Kidney (tissue), 14 donors: ENCODE measurements around the gene PCAT7. TPM values are rescaled to one million over a fixed set of nuclear protein-coding genes. Genes with fewer than 3 reads are reported as not detected.
"Not testable (repeated sequence)": the region's sequence is repeated elsewhere in the genome, so short reads cannot be mapped to it uniquely, and the experiment has no call there.

Experiments
- DNase-seq, 5 donors: peaks; one replicate each; pipeline ENCODE4 v3.0.0-alpha.2; 2013 to 2020
- FAIRE-seq: peaks from 2 replicates; lab custom pipeline; 2012; peaks lifted over from hg19 to GRCh38; lab: Jason Lieb, UNC
- H3K27ac ChIP-seq, 2 donors: one replicate each; pipeline ENCODE4 v1.7.0; 2013; ENCODE audit warnings: low read depth in 2 of 2, low read length in 2 of 2, inconsistent platforms in 1 of 2
- H3K27me3 ChIP-seq: one replicate; pipeline ENCODE4 v1.7.1; 2013; ENCODE audit warnings: low read length, inconsistent platforms; ENCODE audit not compliant: control insufficient read depth, insufficient read depth
- H3K36me3 ChIP-seq, 3 donors: one replicate each; pipeline versions ENCODE4 v1.7.0 to v1.7.1; 2013; ENCODE audit warnings: low read length in 3 of 3, control low read depth in 1 of 3, inconsistent platforms in 1 of 3; ENCODE audit not compliant: insufficient read depth in 3 of 3, control insufficient read depth in 2 of 3
- H3K4me1 ChIP-seq, 3 donors: one replicate each; pipeline versions ENCODE4 v1.7.0 to v1.7.1; 2013; ENCODE audit warnings: low read length in 3 of 3, inconsistent platforms in 1 of 3, low read depth in 1 of 3; ENCODE audit not compliant: control insufficient read depth in 2 of 3, insufficient read depth in 2 of 3
- H3K4me3 ChIP-seq, 3 donors: one replicate each; pipeline versions ENCODE4 v1.7.0 to v1.8.1; 2013; ENCODE audit warnings: low read length in 3 of 3, control low read depth in 1 of 3, inconsistent platforms in 1 of 3
- H3K9ac ChIP-seq, 3 donors: one replicate each; pipeline versions ENCODE4 v1.7.0 to v1.7.1; 2013; ENCODE audit warnings: low read length in 3 of 3, control low read depth in 1 of 3, inconsistent platforms in 1 of 3
- H3K9me3 ChIP-seq, 3 donors: one replicate each; pipeline versions ENCODE4 v1.7.0 to v1.7.1; 2013; ENCODE audit warnings: low read length in 3 of 3, control low read depth in 1 of 3, inconsistent platforms in 1 of 3; ENCODE audit not compliant: control insufficient read depth in 2 of 3, insufficient read depth in 1 of 3
- CTCF ChIP-seq: IDR thresholded peaks from 3 replicates; pipeline ENCODE4 v1.5.1; 2012; ENCODE audit warnings: mild to moderate bottlenecking, moderate library complexity, borderline replicate concordance; ENCODE audit not compliant: insufficient read depth; ENCODE audit errors: extremely low read depth
- intact Hi-C: fragments of 100-400 bp; cut with DNase I; formaldehyde crosslinking; loops from one replicate; pipeline ENCODE4 v1.11.1; 2022
- polyA plus RNA-seq: library from polyadenylated mRNA; stranded (reverse); fragments of 350-450 nt; fragmentation: Illumina TruSeq; extraction: RNeasy Lipid Tissue Mini Kit (QIAGEN cat#74804); gene quantifications from one replicate; pipeline ENCODE4 v1.2.3, GENCODE V29; 2014; ENCODE audit warnings: low read depth, low replicate concordance; ENCODE audit not compliant: insufficient read depth
- total RNA-seq: library from RNA; stranded (reverse); fragmentation: NEBNext Ultra II Directional; extraction: Animal tissue kit (Norgen Biotek cat#: 25700); gene quantifications from one replicate; pipeline ENCODE4 v1.2.1, GENCODE V29; 2021
- donor health status: control.
- donor health status: control.
- donor health status: control.
- donor health status: control.
- donor health status: control.
- donor health status: DM: yes; HTN: yes; CAD: no.
- donor health status: Normal renal cell carcinoma (clear cell type).

The PCAT7 gene
- total and polyA plus RNA-seq, 2 donors from 2014 or later = 0.28 to 1.5 TPM

GRCh38 chr9:94560237-94560636, 5.4 kb downstream of the PCAT7 start:
- Histone ChIP-seq H3K27ac (no peak overlapping the region), H3K36me3 (no peaks in the 10 kb centered on the region), H3K9me3 (no peaks in the 10 kb centered on the region), H3K4me1 (no peaks in the 10 kb centered on the region), H3K4me3 (no peak overlapping the region), H3K9ac (no peak overlapping the region), H3K27me3 (no peaks in the 10 kb centered on the region)
- no peak for FAIRE-seq
- TF ChIP-seq CTCF = no peak
- intact Hi-C loops = no loop called here
- DNase-seq = no peak

GRCh38 chr9:94563548-94563947, 8.7 kb downstream of the PCAT7 start:
- Histone ChIP-seq H3K4me1 (no peaks in the 10 kb centered on the region), H3K27me3 (no peaks in the 10 kb centered on the region), H3K27ac (no peak overlapping the region), H3K9me3 (no peaks in the 10 kb centered on the region), H3K4me3 (no peak overlapping the region), H3K9ac (no peak overlapping the region), H3K36me3 (no peaks in the 10 kb centered on the region)
- intact Hi-C loops = no loop called here
- TF ChIP-seq CTCF = no peak
- DNase-seq (no peak), FAIRE-seq (no peak)

- FAIRE-seq, H3K4me3 ChIP-seq, H3K27ac ChIP-seq, DNase-seq, H3K9ac ChIP-seq, H3K27me3 ChIP-seq, H3K9me3 ChIP-seq, intact Hi-C loops, H3K36me3 ChIP-seq, H3K4me1 ChIP-seq: not testable (repeated sequence)
Measured at GRCh38 chr9:94564279-94564678, 9.4 kb downstream of the PCAT7 start.

- Histone ChIP-seq H3K9me3 (no peaks in the 10 kb centered on the region), H3K4me3 (no peak overlapping the region), H3K27me3 (no peaks in the 10 kb centered on the region), H3K27ac (no peak overlapping the region), H3K4me1 (no peaks in the 10 kb centered on the region), H3K36me3 (no peaks in the 10 kb centered on the region), H3K9ac (no peak overlapping the region)
- intact Hi-C loops = no loop called here
- no peak for FAIRE-seq
- no peak for TF ChIP-seq CTCF
- no peak for DNase-seq
Measured at GRCh38 chr9:94566550-94566949, 11.7 kb downstream of the PCAT7 start.
